Ovary (tissue), 3 donors: ENCODE results near the gene SGK1.
"Not testable (repeated sequence)": the region's sequence is repeated elsewhere in the genome, so short reads cannot be mapped to it uniquely, and the experiment has no call there.

Source experiments
- EP300 ChIP-seq: sonication (generic); formaldehyde crosslinking; IDR thresholded peaks from one replicate; pipeline ENCODE4 v1.6.1; 2017; ENCODE audit warnings: antibody characterized with exemption
- POLR2A ChIP-seq: fragments of 450-650 bp; IDR thresholded peaks from one replicate; pipeline ENCODE4 v1.6.1; 2017; ENCODE audit warnings: antibody characterized with exemption, mild to moderate bottlenecking, moderate library complexity
- TF ChIP-seq, protein P1 (sequence below), 3 donors: fragments of 450-650 bp in 2 of 3; fragments of 200-600 bp in 1 of 3; IDR thresholded peaks; one replicate each; pipeline versions ENCODE4 v1.5.1 to v1.8.0; 2016 to 2022; ENCODE audit warnings: antibody characterized with exemption in 3 of 3, mild to moderate bottlenecking in 1 of 3
- donor health status: DM: no; HTN: no; CAD: no.

DNA sequence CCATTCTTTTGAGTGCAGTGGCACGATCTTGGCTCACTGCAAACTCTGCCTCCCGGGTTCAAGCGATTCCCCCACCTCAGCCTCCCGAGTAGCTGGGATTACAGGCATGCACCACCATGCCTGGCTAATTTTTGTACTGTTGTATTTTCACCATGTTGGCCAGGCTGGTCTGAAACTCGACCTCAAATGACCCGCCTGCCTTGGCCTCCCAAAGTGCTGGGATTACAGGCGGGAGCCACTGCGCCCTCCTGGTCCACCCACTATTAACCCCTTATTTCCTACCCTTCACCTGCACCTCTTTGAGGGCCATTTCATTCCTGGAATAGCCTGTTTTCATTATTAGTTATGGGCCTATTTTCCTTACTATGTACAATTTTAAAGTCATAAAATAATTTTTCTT lies 125.3 kb downstream of the SGK1 start:
- TF ChIP-seq, protein P1, sequence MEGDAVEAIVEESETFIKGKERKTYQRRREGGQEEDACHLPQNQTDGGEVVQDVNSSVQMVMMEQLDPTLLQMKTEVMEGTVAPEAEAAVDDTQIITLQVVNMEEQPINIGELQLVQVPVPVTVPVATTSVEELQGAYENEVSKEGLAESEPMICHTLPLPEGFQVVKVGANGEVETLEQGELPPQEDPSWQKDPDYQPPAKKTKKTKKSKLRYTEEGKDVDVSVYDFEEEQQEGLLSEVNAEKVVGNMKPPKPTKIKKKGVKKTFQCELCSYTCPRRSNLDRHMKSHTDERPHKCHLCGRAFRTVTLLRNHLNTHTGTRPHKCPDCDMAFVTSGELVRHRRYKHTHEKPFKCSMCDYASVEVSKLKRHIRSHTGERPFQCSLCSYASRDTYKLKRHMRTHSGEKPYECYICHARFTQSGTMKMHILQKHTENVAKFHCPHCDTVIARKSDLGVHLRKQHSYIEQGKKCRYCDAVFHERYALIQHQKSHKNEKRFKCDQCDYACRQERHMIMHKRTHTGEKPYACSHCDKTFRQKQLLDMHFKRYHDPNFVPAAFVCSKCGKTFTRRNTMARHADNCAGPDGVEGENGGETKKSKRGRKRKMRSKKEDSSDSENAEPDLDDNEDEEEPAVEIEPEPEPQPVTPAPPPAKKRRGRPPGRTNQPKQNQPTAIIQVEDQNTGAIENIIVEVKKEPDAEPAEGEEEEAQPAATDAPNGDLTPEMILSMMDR (IDR thresholded peaks at IDR 0.05) = not testable (repeated sequence)
- not testable (repeated sequence) for TF ChIP-seq POLR2A, EP300
